ENCODE data around the gene NTRK2.

Gene NTRK2

DNA sequence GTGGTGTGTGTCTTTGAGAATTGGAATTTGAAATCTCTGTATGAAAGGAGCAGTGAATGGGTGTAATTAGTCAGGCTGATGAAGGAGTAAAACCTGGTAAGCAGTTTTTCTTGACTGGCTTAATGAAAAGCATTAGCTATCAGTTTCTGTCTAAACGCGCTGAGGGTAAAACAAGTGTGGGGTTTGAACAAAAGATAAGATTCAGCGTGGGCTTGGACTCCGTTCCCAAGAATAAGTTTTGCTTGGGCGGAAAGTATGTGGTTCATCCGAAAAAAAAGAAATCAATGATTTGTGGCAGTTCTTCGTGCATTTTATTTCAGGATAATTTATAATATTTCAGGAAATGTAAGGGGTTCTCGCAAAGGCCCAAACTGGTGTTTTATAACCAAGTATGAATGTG is 217.3 kb downstream of the NTRK2 start:
- H3K36me3 ChIP-seq (ENCODE audit: control insufficient read depth, insufficient read depth, low read length) = no peaks in the 10 kb centered on the region
- no peaks in the 10 kb centered on the region for H3K27me3 ChIP-seq (ENCODE audit: control insufficient read depth, insufficient read depth, low read length)
- TF ChIP-seq, protein P1, sequence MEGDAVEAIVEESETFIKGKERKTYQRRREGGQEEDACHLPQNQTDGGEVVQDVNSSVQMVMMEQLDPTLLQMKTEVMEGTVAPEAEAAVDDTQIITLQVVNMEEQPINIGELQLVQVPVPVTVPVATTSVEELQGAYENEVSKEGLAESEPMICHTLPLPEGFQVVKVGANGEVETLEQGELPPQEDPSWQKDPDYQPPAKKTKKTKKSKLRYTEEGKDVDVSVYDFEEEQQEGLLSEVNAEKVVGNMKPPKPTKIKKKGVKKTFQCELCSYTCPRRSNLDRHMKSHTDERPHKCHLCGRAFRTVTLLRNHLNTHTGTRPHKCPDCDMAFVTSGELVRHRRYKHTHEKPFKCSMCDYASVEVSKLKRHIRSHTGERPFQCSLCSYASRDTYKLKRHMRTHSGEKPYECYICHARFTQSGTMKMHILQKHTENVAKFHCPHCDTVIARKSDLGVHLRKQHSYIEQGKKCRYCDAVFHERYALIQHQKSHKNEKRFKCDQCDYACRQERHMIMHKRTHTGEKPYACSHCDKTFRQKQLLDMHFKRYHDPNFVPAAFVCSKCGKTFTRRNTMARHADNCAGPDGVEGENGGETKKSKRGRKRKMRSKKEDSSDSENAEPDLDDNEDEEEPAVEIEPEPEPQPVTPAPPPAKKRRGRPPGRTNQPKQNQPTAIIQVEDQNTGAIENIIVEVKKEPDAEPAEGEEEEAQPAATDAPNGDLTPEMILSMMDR (IDR thresholded peaks at IDR 0.05) = no peak
- no peak overlapping the region for H2AFZ ChIP-seq
- H3K4me2 ChIP-seq (ENCODE audit: low read length) = no peak overlapping the region
- no peaks in the 10 kb centered on the region for H3K79me2 ChIP-seq
- H3K9me3 ChIP-seq (ENCODE audit: control insufficient read depth, low read length) = no peaks in the 10 kb centered on the region
- no peaks in the 10 kb centered on the region for H3K4me1 ChIP-seq
- H3K9ac ChIP-seq = no peak overlapping the region
- H3K4me3 ChIP-seq (ENCODE audit: low read depth, low read length) = no peak overlapping the region
- no peak overlapping the region for H3K27ac ChIP-seq

DNA sequence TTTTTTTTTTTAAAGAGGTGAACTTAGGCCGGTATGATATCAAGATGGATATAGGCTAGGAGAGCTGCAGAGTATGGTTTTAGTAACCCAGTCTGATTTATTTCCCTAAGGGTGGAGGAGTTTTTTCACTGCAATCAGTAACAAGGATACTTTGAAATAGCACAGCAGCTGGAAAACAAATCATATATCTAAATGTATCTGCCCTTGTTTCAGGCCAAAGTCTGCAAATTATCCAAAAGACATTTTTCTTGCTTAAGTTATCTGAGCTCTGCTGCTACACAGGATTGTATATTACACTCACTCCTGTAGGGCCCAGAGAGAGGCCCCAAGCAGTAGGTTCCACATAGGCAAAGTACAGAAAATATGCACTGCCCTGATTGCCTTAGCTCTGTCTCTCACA is 222.4 kb downstream of the NTRK2 start:
- H3K36me3 ChIP-seq (ENCODE audit: control insufficient read depth, insufficient read depth, low read length) = no peaks in the 10 kb centered on the region
- no peaks in the 10 kb centered on the region for H3K9me3 ChIP-seq (ENCODE audit: control insufficient read depth, low read length)
- H3K4me1 ChIP-seq = no peaks in the 10 kb centered on the region
- H3K27me3 ChIP-seq (ENCODE audit: control insufficient read depth, insufficient read depth, low read length) = no peaks in the 10 kb centered on the region
- no peak overlapping the region for H3K9ac ChIP-seq
- no peak overlapping the region for H3K27ac ChIP-seq
- H3K79me2 ChIP-seq = no peaks in the 10 kb centered on the region
- H3K4me3 ChIP-seq (ENCODE audit: low read depth, low read length) = no peak overlapping the region
- H2AFZ ChIP-seq = no peak overlapping the region
- no peak overlapping the region for H3K4me2 ChIP-seq (ENCODE audit: low read length)
- TF ChIP-seq, protein P1 (IDR thresholded peaks at IDR 0.05) = no peak

DNA sequence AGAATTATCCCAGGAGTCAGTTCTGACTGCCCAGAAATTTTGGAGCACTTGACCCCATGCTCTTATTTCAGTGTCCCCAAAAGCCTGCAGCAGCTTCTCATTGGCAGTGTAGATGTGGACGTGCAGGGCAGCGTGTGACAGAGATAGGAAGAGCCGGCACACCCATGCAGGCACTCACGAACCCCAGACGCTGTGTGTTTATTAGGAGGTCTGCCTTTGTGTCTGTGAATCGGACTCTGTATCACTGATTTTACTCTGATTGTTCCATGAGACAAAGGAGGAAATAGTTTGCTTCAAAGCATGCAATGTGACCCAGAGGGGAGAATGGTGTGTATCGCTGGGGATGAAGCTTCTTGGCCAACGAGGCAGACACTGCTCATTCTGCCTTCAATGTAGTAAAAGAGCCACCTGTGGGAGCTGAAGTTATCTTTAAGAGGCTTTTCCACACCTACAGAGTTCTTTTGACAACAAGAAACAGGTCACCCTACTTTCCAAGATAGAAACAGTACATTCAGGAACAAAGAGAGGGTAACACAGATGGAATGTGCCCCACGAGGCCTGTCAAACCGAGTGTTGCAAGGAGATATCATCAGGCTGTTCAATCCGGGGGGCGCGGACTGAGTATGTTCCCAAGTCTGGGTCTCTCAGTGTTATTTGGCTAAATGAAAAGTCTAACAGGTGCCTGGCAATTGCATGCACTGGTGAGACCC is 224.0 kb downstream of the NTRK2 start:
- Histone ChIP-seq H3K36me3 (ENCODE audit: control insufficient read depth, insufficient read depth, low read length) (no peaks in the 10 kb centered on the region), H2AFZ (no peak overlapping the region), H3K9me3 (ENCODE audit: control insufficient read depth, low read length) (no peaks in the 10 kb centered on the region), H3K4me3 (ENCODE audit: low read depth, low read length) (no peak overlapping the region), H3K27me3 (ENCODE audit: control insufficient read depth, insufficient read depth, low read length) (no peaks in the 10 kb centered on the region), H3K4me2 (ENCODE audit: low read length) (no peak overlapping the region), H3K4me1 (no peaks in the 10 kb centered on the region), H3K79me2 (no peaks in the 10 kb centered on the region), H3K9ac (no peak overlapping the region), H3K27ac (no peak overlapping the region)
- TF ChIP-seq, protein P1 (IDR thresholded peaks at IDR 0.05) = no peak

DNA sequence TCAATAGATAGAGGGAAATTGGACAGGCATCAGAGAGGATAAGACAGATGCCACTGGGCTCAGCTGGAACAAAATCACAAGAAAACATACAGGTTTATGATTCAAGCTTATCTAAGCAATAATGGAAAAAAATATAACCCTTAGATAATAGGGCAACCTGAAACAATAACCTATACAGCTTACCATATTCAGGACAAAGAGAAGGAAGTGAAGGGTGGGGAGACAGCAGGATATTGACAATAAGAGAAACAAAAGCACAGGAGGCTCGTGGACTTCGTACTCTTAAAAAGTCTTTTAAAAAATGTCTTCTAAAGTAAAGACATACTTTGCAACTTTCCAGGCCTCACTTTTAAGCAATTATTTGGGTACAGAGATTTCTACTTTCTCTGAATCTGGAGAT is 225.3 kb downstream of the NTRK2 start:
- Histone ChIP-seq H3K9ac (no peak overlapping the region), H3K4me1 (no peaks in the 10 kb centered on the region), H3K9me3 (ENCODE audit: control insufficient read depth, low read length) (no peaks in the 10 kb centered on the region), H3K4me2 (ENCODE audit: low read length) (no peak overlapping the region), H2AFZ (no peak overlapping the region), H3K27ac (no peak overlapping the region), H3K36me3 (ENCODE audit: control insufficient read depth, insufficient read depth, low read length) (no peaks in the 10 kb centered on the region), H3K27me3 (ENCODE audit: control insufficient read depth, insufficient read depth, low read length) (no peaks in the 10 kb centered on the region), H3K79me2 (no peaks in the 10 kb centered on the region), H3K4me3 (ENCODE audit: low read depth, low read length) (no peak overlapping the region)
- TF ChIP-seq, protein P1 (IDR thresholded peaks at IDR 0.05) = no peak
